HCT116 (cell line): ENCODE measurements around the gene CYTIP.

Experiments used
- ATF3 ChIP-seq: IDR thresholded peaks from 2 replicates; pipeline ENCODE4 v1.6.1; 2012
- CBX3 ChIP-seq: IDR thresholded peaks from 2 replicates; pipeline ENCODE4 v1.6.1; 2012; ENCODE audit warnings: low read depth
- CTCF ChIP-seq, 3 experiments: fragments of 200-600 bp in 1 of 3; sonication (generic) in 1 of 3; IDR thresholded peaks in 2 of 3; conservative IDR thresholded peaks in 1 of 3; 2 replicates each; pipeline ENCODE4 v1.5.1; 2012 to 2017; ENCODE audit warnings: low read depth in 2 of 3, low read length in 2 of 3, antibody characterized with exemption in 1 of 3, borderline replicate concordance in 1 of 3, control low read depth in 1 of 3, mild to moderate bottlenecking in 1 of 3, mixed read lengths in 1 of 3, mixed run types in 1 of 3, moderate library complexity in 1 of 3; ENCODE audit not compliant: insufficient read depth in 1 of 3
- ELF1 ChIP-seq: IDR thresholded peaks from 2 replicates; pipeline ENCODE4 v1.6.1; 2012; ENCODE audit warnings: low read depth, borderline replicate concordance
- EZH2 ChIP-seq: fragments of 200-600 bp; sonication (generic); IDR thresholded peaks from 2 replicates; pipeline ENCODE4 v1.6.1; 2017; ENCODE audit warnings: antibody characterized with exemption, mixed run types
- EZH2phosphoT487 ChIP-seq: fragments of 200-600 bp; IDR thresholded peaks from 2 replicates; pipeline ENCODE4 v1.6.1; 2018; ENCODE audit warnings: antibody characterized with exemption, borderline replicate concordance
- FOSL1 ChIP-seq: IDR thresholded peaks from 2 replicates; pipeline ENCODE4 v1.6.1; 2012; ENCODE audit warnings: low read depth
- POLR2AphosphoS5 ChIP-seq: IDR thresholded peaks from 2 replicates; pipeline ENCODE4 v1.6.1; 2011; ENCODE audit warnings: mild to moderate bottlenecking, low read depth, low read length, moderate library complexity
- RAD21 ChIP-seq: IDR thresholded peaks from 2 replicates; pipeline ENCODE4 v1.6.1; 2012; ENCODE audit warnings: low read depth, mild to moderate bottlenecking
- SIN3A ChIP-seq: IDR thresholded peaks from 2 replicates; pipeline ENCODE4 v1.6.1; 2012; ENCODE audit warnings: low read depth
- SP1 ChIP-seq: IDR thresholded peaks from 2 replicates; pipeline ENCODE4 v1.6.1; 2012; ENCODE audit warnings: low read depth
- TCF7L2 ChIP-seq: IDR thresholded peaks from 2 replicates; pipeline ENCODE4 v1.7.0; 2011; ENCODE audit warnings: borderline replicate concordance, inconsistent platforms; ENCODE audit not compliant: insufficient read depth, insufficient read length; ENCODE audit errors: extremely low read depth

- no peak for TF ChIP-seq EZH2
- TF ChIP-seq SP1: no peak
- no peak for TF ChIP-seq CTCF (IDR thresholded peaks at IDR 0.05 in 2 of 3, conservative IDR thresholded peaks at IDR 0.05 in 1 of 3; ENCODE audit: borderline replicate concordance in 1 of 3, insufficient read depth in 1 of 3, low read depth in 2 of 3, low read length in 2 of 3)
- TF ChIP-seq EZH2phosphoT487: no peak
- no peak for TF ChIP-seq TCF7L2
- no peak for TF ChIP-seq ATF3
- TF ChIP-seq FOSL1: no peak
- TF ChIP-seq RAD21: no peak
- no peak for TF ChIP-seq ELF1
- TF ChIP-seq SIN3A: no peak
- no peak for TF ChIP-seq CBX3
- no peak for TF ChIP-seq POLR2AphosphoS5
Measured at GRCh38 chr2:157460897-157461296, 17.0 kb upstream of the CYTIP start.
